AG04449 (cell line): ENCODE measurements around the gene PHACTR2.

Experiments
- CTCF ChIA-PET: fragments of 350-600 bp; formaldehyde crosslinking; extraction: SDS; loops from one replicate; lab custom pipeline; 2021; ENCODE audit warnings: antibody characterized with exemption; lab: Yijun Ruan, JAX
- POLR2A ChIA-PET: fragments of 400-600, 350-600 bp; formaldehyde crosslinking; extraction: SDS; loops from one replicate; lab custom pipeline; 2020; ENCODE audit warnings: antibody characterized with exemption, inconsistent platforms; lab: Yijun Ruan, JAX
- DNase-seq: peaks from one replicate; pipeline ENCODE4 v3.0.0-alpha.2; 2010; ENCODE audit warnings: low read depth, low spot score
- H3K4me3 ChIP-seq: 2 replicates; pipeline ENCODE4 v1.5.1; 2011; ENCODE audit warnings: low read depth, mild to moderate bottlenecking, control low read depth, low read length
- TF ChIP-seq, protein P1 (sequence below): IDR thresholded peaks from one replicate; pipeline ENCODE4 v1.5.1; 2011; ENCODE audit warnings: mild to moderate bottlenecking, moderate library complexity, low read length, control low read depth, inconsistent platforms; ENCODE audit not compliant: insufficient read depth; ENCODE audit errors: missing control alignments

PHACTR2 gene

DNA sequence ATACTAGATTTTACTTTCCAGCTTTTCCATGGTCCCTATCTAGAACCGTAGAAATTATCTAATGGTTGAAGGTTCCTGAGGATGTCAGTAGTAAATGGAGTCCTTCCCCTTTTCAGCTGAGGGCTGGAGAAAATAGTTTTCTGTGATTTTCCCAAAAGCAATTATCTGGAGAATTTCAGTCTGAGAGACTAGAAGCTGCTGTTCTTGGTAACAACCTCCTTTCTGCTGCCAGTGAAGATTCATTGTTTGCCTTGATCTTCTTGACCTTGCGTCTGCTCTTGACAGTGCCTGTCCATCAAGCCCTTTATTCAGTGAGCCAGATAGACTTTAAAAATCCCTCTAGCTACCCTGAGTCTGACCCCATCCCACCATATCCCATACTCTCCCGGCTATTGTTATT is 73.1 kb downstream of the PHACTR2 start:
- ChIA-PET POLR2A (no interaction called here), CTCF (interaction anchor here (1.0 kb wide), 1 partner anchor 36 kb away, joined by 4 read pairs; no protein-coding TSS in a partner anchor)
- no peak for DNase-seq
- TF ChIP-seq, protein P1, sequence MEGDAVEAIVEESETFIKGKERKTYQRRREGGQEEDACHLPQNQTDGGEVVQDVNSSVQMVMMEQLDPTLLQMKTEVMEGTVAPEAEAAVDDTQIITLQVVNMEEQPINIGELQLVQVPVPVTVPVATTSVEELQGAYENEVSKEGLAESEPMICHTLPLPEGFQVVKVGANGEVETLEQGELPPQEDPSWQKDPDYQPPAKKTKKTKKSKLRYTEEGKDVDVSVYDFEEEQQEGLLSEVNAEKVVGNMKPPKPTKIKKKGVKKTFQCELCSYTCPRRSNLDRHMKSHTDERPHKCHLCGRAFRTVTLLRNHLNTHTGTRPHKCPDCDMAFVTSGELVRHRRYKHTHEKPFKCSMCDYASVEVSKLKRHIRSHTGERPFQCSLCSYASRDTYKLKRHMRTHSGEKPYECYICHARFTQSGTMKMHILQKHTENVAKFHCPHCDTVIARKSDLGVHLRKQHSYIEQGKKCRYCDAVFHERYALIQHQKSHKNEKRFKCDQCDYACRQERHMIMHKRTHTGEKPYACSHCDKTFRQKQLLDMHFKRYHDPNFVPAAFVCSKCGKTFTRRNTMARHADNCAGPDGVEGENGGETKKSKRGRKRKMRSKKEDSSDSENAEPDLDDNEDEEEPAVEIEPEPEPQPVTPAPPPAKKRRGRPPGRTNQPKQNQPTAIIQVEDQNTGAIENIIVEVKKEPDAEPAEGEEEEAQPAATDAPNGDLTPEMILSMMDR, result no peak
- no peak overlapping the region for H3K4me3 ChIP-seq

GRCh38 chr6:143752459-143752858 is 74.7 kb downstream of the PHACTR2 start:
- TF ChIP-seq, protein P1, result no peak

DNA sequence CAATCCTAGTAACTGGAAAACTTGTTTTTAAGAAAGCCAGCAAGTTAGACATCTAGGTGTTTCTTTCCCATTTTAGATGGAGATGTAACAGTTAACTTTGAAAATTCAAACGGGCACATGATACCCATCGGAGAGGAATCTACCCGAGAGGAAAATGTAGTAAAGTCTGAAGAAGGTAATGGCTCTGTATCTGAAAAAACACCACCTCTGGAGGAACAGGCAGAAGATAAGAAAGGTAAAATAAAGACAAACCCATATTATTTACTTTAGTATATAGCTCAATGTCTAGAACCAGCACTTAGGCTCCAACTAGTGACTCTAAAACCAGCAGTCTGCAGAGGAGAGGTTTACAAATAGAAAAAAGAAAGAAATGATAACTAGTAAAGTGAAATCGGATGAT is 75.9 kb downstream of the PHACTR2 start:
- TF ChIP-seq, protein P1, result no peak
- no peak for DNase-seq
- H3K4me3 ChIP-seq, result no peak overlapping the region
- CTCF ChIA-PET, result interaction anchor here (1.2 kb wide), 1 partner anchor 258 kb away, joined by 3 read pairs; no protein-coding TSS in a partner anchor
- POLR2A ChIA-PET, result no interaction called here

More at GRCh38 chr6:143752459-143752858, 74.7 kb downstream of the PHACTR2 start:
- DNase-seq, result no peak
- ChIA-PET POLR2A (no interaction called here), CTCF (interaction anchor here (0.9 kb wide), 1 partner anchor 177 kb away, joined by 3 read pairs; no protein-coding TSS in a partner anchor)
- H3K4me3 ChIP-seq, result no peak overlapping the region

GRCh38 chr6:143754204-143754603 is 76.4 kb downstream of the PHACTR2 start:
- no peak for DNase-seq
- ChIA-PET CTCF (interaction anchor here (1.2 kb wide), 1 partner anchor 258 kb away, joined by 3 read pairs; no protein-coding TSS in a partner anchor), POLR2A (no interaction called here)
- H3K4me3 ChIP-seq, result no peak overlapping the region
- TF ChIP-seq, protein P1, result no peak

DNA sequence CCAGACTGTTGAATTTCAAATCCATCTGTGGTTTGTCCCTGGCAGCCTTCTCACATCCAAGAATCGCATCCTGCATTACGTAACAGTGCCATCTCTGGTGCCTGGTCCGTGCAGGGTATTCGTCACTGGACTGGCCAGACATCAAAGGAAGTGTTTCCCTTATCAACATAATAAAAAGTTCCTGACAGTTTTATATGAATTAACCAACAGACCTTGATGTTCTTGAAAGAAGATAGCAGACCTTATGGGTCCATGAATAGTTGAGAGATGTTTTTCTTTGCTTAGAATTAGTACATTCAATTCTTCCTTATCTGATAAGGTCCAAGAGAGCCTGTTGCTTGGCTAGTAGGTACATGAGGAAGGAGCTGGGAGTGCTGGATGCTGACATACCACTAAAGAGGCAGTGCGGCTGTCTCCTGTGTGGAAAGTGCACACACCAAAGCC is 77.6 kb downstream of the PHACTR2 start:
- TF ChIP-seq, protein P1, result no peak
- POLR2A ChIA-PET, result no interaction called here
- no peak overlapping the region for H3K4me3 ChIP-seq
- CTCF ChIA-PET, result no interaction called here
- DNase-seq, result no peak

DNA sequence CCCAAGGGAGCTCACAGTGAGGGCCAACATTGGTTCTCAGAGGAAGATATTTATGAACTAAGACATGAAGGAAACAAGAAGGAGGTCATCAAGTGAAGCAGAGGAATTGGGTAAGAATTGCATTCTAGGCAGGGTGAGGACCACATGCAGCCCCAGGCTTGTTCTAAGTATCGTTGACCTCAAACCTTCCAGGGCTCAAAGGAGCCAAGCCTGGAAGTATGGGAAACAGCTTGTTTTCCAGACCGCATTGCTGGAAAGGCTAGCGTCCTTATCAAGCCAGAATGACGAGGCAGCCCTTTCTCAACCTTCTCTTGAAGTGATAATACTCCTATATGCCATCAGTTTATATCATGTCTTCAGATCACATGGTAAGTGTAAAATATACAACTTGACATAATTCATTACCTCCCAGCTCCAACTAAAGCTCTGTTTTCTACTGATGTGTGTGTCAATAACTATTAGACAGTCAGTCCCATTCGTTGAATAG is 79.6 kb downstream of the PHACTR2 start:
- CTCF ChIA-PET, result interaction anchor here (0.7 kb wide), 1 partner anchor 206 kb away, joined by 3 read pairs; no protein-coding TSS in a partner anchor

More for the DNA sequence above, 79.6 kb downstream of the PHACTR2 start:
- TF ChIP-seq, protein P1, result no peak
- POLR2A ChIA-PET, result no interaction called here
- no peak for DNase-seq
- H3K4me3 ChIP-seq, result no peak overlapping the region
